Head of caudate nucleus (tissue), 42 donors: Measurements from ENCODE around the gene ARHGEF35.
"Not testable (repeated sequence)": the region's sequence is repeated elsewhere in the genome, so short reads cannot be mapped to it uniquely, and the experiment has no call there.

Source experiments
- DNase-seq, 42 donors: peaks; one replicate each; pipeline versions ENCODE4 v3.0.0 to v3.0.0-alpha.2; 2020 to 2021; ENCODE audit warnings: mixed read lengths in 7 of 42
- intact Hi-C: fragments of 100-400 bp; cut with DNase I; formaldehyde crosslinking; loops from one replicate; pipeline ENCODE4 v1.15.0; 2022

ARHGEF35 gene

GRCh38 chr7:144195212-144195872 lies at the start of gene ARHGEF35:
Gene ARHGEF35 (minus strand): TSS chr7:144195833. CDS start chr7:144188383, 7,450 bp downstream.
- DNase-seq, intact Hi-C loops: not testable (repeated sequence)

DNA sequence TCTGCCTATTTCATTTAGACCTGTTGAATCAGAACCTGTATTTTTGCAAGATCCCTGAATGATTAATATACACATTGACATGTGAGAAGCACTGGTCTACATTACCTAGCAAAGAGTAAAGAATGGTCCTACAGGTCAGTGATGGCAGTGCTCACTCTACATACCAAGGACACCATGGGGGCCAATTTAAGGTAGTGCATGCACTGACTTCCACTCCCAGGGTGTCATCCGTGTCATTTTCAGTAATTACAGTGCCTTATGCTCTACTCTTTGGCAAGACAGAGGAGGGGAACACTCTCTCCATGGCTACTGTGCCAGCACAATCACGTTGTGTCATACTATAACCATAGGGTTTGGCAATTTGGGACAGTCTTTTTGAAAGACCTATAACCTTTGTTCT lies 49.7 kb upstream of the ARHGEF35 start:
- DNase-seq, intact Hi-C loops: not testable (repeated sequence)

DNA sequence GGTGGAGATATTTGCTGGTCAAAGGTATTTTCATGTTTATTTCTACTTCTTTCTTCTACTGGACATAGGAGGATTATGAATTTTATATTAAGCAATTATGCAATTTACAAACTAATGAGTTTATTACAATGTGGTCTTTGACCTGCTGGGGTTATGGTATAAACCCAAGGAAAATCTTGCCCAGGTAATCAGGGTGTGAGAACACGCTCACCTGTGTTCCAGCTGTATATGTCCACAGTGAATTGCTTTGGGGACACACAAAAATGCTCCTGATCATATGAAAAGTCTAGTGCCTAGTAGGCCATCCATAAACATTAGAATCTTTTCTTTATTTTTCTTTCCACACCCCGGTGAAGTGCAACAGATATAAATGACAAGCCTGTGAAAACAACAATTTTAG lies 43.7 kb upstream of the ARHGEF35 start, which contains the start of gene OR2A42:
TSS of gene OR2A42 (minus strand) at position 241 of the 400 bp plus-strand sequence. CDS start 6,762 bp downstream, outside the sequence.
- DNase-seq: not testable (repeated sequence)

GRCh38 chr7:144238530-144239082 lies 43.0 kb upstream of the ARHGEF35 start:
- intact Hi-C loops: not testable (repeated sequence)

More for the DNA sequence above, 43.7 kb upstream of the ARHGEF35 start, which contains the start of gene OR2A42:
- intact Hi-C loops: not testable (repeated sequence)

GRCh38 chr7:144233039-144233438 lies 37.4 kb upstream of the ARHGEF35 start:
- DNase-seq, intact Hi-C loops: not testable (repeated sequence)

More at GRCh38 chr7:144238530-144239082, 43.0 kb upstream of the ARHGEF35 start:
- DNase-seq: peak in 1 of 42 donors; percentile 39

DNA sequence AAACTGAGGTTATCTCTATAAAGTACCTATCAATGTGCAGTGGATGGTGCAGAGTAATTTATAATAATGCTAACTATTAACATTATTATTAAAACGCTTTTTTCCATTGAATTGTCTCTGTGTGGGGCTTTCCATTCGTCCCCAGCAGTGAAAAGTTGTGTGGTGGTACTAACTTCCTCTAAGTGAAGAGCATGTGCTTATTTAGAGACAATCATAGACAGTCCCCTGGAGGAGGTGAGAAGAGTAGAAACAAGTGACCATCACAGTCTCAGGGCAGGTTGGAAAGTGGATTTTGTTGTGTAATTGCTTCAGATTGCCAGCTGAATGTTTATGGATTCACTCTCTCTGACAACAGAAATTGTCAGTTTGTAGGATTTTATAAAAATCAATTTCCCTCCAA lies 35.4 kb upstream of the ARHGEF35 start:
- intact Hi-C loops, DNase-seq: not testable (repeated sequence)

- DNase-seq, intact Hi-C loops: not testable (repeated sequence)
These were observed 33.2 kb upstream of the ARHGEF35 start for GRCh38 chr7:144228810-144229209.

GRCh38 chr7:144226866-144227265 lies 31.2 kb upstream of the ARHGEF35 start:
- intact Hi-C loops: not testable (repeated sequence)
- DNase-seq: peak in 1 of 42 donors; percentile 36

DNA sequence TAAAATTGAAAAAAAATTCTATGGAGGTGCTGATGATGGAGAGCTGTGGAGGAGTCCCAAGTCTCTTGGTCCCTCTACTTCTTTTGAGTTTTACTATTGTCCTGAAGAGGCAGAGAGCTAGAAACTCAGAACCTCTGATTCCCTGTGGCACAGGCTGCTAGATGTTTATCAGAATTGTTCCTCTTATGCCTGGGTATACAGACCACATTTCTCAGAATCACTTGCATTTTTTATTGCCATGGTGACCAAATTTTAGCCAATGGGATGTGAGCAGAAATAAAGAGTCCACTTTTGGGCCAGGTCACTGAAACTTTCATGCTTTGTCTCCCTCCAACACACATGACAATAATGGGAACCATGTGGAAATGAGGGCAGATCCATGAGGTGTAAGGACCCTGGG lies 28.0 kb upstream of the ARHGEF35 start:
- intact Hi-C loops, DNase-seq: not testable (repeated sequence)

GRCh38 chr7:144220531-144220930 lies 24.9 kb upstream of the ARHGEF35 start:
- DNase-seq, intact Hi-C loops: not testable (repeated sequence)

DNA sequence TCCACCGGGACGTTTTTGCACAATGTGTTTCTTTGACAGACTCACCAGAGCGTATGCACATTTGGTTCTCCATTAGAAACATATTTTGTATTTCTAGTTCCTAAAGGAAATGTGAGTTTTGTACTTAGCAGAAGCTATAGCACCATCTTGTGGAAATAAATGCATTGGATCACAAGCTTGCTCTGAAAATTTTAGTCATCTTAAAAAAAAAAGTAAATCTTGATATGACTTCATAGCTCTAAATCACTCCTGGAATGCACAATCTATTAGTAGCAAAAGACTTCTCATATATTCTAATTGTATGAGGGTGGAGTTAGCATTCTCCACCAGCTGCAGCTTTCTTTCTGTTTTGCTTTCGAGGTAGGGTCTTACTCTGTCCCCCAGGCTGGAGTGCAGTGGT lies 23.5 kb upstream of the ARHGEF35 start:
- intact Hi-C loops, DNase-seq: not testable (repeated sequence)

DNA sequence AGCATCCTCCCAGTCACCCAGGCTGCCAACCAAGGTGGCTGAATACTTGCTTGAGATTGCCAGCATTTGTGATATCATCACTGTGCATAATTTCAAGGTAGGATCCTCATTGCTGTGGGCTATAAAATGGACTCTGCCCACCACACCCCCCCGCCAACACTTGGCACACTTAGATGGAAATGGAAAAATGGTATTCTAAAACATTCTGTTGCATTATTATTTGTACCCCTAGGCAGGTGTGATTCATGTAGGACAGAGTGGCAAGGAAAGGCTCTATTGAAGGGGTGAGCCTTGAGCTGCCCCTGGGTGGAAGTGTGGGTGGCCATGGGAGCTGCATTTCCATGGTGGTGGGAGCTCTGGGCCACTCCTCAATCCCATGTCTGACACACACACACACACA lies 22.9 kb upstream of the ARHGEF35 start:
- DNase-seq, intact Hi-C loops: not testable (repeated sequence)

DNA sequence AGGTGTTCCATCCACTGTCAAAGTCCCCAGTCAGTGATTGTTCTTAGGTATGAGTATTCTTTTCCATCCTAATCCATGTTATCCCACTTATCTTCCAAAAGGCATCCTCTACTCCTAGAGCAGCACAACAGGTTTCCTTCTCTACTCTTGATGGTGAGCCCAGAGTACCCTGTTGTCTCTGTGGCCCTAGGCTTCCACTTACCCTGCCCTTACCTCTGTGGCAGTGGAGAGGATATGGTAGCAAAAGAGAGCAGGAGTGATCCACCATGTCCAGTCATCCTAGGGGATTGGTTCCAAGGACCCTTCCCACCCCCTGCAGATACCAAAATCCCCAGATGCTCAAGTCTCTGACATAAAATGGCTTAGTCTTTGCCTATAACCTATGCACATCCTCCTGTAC lies 21.6 kb upstream of the ARHGEF35 start:
- intact Hi-C loops, DNase-seq: not testable (repeated sequence)

GRCh38 chr7:144205306-144205705 lies 9.7 kb upstream of the ARHGEF35 start:
- DNase-seq, intact Hi-C loops: not testable (repeated sequence)

- intact Hi-C loops, DNase-seq: not testable (repeated sequence)
These were observed 7.5 kb upstream of the ARHGEF35 start for GRCh38 chr7:144203086-144203485.

- DNase-seq, intact Hi-C loops: not testable (repeated sequence)
These were observed 6.3 kb upstream of the ARHGEF35 start for GRCh38 chr7:144201978-144202377.

DNA sequence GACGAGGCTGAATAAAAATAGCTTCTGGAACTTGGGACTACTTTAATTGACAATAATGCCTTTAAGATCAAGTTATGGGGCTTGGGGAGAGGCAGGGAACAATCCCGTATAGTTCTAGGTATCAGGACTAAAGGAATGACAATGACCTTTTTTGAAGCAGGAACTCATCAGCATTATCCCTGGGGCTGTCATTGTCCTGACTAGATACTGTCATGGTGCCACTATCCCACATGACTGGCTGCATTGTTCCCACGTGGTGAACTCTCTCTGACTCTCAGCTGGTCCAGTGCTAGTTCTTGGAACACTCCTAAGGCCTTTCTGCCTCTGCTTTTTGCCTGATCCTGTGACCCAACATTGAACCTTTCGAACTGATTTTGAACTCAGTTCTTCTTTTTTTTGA lies 3.3 kb upstream of the ARHGEF35 start:
- peak in 2 of 42 donors; percentile 4 to 20 for DNase-seq

GRCh38 chr7:144194453-144194852 lies 1.2 kb downstream of the ARHGEF35 start:
- intact Hi-C loops, DNase-seq: not testable (repeated sequence)

More for the DNA sequence above, 3.3 kb upstream of the ARHGEF35 start:
- intact Hi-C loops: not testable (repeated sequence)

- DNase-seq, intact Hi-C loops: not testable (repeated sequence)
These were observed 1.9 kb downstream of the ARHGEF35 start for GRCh38 chr7:144193782-144194181.

DNA sequence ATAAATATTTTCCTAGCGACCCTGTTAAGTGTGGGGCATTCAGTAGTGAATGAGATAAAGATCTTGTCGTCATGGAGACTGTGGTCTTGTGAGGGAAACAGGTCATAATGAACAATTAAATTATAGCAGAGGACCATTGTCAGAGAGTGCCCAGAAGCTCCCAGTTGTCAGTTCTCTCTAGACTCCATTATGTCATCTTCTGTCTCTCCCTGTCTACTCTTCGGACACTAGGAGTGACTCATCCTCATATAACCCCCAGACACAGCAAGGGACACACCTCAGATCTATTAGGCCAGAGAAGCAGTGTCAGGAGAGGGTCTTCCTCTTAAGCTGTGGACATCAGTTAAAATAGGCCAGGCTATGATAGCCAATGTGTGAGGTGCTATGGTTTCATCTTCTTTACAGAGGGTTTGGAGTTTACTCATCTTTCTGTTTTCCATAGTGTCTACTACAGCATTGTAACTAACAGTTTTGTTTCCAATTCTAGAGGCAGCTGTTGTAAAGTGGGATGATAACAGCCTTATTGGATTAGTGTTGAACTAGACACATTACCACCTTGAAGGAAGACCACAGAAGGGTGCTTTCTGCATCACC lies 7.0 kb downstream of the ARHGEF35 start:
- DNase-seq, intact Hi-C loops: not testable (repeated sequence)
